Ovary (tissue), 3 donors: ENCODE results near the gene SPACA9.

Source experiments
- EP300 ChIP-seq: sonication (generic); formaldehyde crosslinking; IDR thresholded peaks from one replicate; pipeline ENCODE4 v1.6.1; 2017; ENCODE audit warnings: antibody characterized with exemption
- POLR2A ChIP-seq: fragments of 450-650 bp; IDR thresholded peaks from one replicate; pipeline ENCODE4 v1.6.1; 2017; ENCODE audit warnings: antibody characterized with exemption, mild to moderate bottlenecking, moderate library complexity
- TF ChIP-seq, protein P1 (sequence below), 3 donors: fragments of 450-650 bp in 2 of 3; fragments of 200-600 bp in 1 of 3; IDR thresholded peaks; one replicate each; pipeline versions ENCODE4 v1.5.1 to v1.8.0; 2016 to 2022; ENCODE audit warnings: antibody characterized with exemption in 3 of 3, mild to moderate bottlenecking in 1 of 3
- donor health status: DM: no; HTN: no; CAD: no.

DNA sequence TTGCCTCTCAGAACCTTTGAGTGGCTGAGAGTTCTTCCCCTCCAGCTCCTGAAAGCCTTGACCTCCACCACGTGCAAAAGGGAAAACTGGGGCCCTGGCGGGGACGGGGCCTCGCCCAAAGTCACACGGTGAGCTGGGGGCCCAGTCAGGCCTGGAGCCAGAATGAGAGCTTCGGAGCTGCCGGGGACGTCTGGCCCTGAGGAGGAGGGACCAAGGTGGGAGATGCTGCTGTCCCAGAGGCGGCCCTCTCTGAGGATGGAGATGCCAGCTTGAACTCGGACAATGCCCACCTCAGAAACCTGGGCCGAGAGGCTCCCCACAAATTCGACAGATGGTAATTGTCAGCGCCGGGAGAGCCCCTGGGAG is 1.3 kb upstream of the SPACA9 start:
- TF ChIP-seq, protein P1, sequence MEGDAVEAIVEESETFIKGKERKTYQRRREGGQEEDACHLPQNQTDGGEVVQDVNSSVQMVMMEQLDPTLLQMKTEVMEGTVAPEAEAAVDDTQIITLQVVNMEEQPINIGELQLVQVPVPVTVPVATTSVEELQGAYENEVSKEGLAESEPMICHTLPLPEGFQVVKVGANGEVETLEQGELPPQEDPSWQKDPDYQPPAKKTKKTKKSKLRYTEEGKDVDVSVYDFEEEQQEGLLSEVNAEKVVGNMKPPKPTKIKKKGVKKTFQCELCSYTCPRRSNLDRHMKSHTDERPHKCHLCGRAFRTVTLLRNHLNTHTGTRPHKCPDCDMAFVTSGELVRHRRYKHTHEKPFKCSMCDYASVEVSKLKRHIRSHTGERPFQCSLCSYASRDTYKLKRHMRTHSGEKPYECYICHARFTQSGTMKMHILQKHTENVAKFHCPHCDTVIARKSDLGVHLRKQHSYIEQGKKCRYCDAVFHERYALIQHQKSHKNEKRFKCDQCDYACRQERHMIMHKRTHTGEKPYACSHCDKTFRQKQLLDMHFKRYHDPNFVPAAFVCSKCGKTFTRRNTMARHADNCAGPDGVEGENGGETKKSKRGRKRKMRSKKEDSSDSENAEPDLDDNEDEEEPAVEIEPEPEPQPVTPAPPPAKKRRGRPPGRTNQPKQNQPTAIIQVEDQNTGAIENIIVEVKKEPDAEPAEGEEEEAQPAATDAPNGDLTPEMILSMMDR (IDR thresholded peaks at IDR 0.05): no peak
- TF ChIP-seq POLR2A (no peak), EP300 (no peak)
